Gastrocnemius medialis (tissue), 4 donors: Measurements from ENCODE around the gene CLSTN2. TPM values are rescaled to one million over a fixed set of nuclear protein-coding genes. Genes with fewer than 3 reads are reported as not detected.

Experiments used
- ATAC-seq, 2 donors: fragments of 150-250 bp; one replicate each; pipeline ENCODE4 v1.9.1; 2016
- DNase-seq, 2 donors: peaks; one replicate each; pipeline ENCODE4 v3.0.0-alpha.2; 2019
- H3K27ac ChIP-seq, 4 donors: fragments of 200-600 bp; sonication (generic); 1 replicate in 1 of 4; 2 replicates in 3 of 4; pipeline ENCODE4 v1.5.1; 2016 to 2018; ENCODE audit warnings: mild to moderate bottlenecking in 2 of 4, moderate library complexity in 1 of 4
- H3K27me3 ChIP-seq, 3 donors: fragments of 200-600 bp; sonication (generic) in 2 of 3; 1 replicate in 1 of 3; 2 replicates in 2 of 3; pipeline versions ENCODE4 v1.5.1 to v1.6.0; 2016 to 2019; ENCODE audit warnings: mild to moderate bottlenecking in 1 of 3, moderate library complexity in 1 of 3
- H3K36me3 ChIP-seq, 2 donors: fragments of 200-600 bp; sonication (generic) in 1 of 2; one replicate each; pipeline ENCODE4 v1.5.1; 2017 to 2018
- H3K4me1 ChIP-seq, 2 donors: fragments of 200-600 bp; sonication (generic) in 1 of 2; one replicate each; pipeline ENCODE4 v1.5.1; 2016 to 2017; ENCODE audit warnings: mild to moderate bottlenecking in 2 of 2
- H3K4me3 ChIP-seq, 4 donors: fragments of 200-600 bp; sonication (generic) in 3 of 4; 1 replicate in 1 of 4; 2 replicates in 3 of 4; pipeline ENCODE4 v1.5.1; 2016 to 2019; ENCODE audit warnings: mild to moderate bottlenecking in 2 of 4
- H3K9me3 ChIP-seq, 3 donors: fragments of 200-600 bp; sonication (generic) in 2 of 3; 1 replicate in 1 of 3; 2 replicates in 2 of 3; pipeline ENCODE4 v1.5.1; 2016 to 2019
- POLR2A ChIP-seq, 2 donors: fragments of 450-650 bp; IDR thresholded peaks; one replicate each; pipeline ENCODE4 v1.6.1; 2017; ENCODE audit warnings: antibody characterized with exemption in 2 of 2, mild to moderate bottlenecking in 2 of 2, moderate library complexity in 2 of 2
- in situ Hi-C, 4 donors: fragments of 200-750 bp; cut with MboI; loops; one replicate each; pipeline versions ENCODE4 v1.15.0 to v1.8.0; 2017; ENCODE audit warnings: low sequenced_read_pairs in 4 of 4
- intact Hi-C: fragments of 100-400 bp; cut with DNase I; formaldehyde crosslinking; loops from one replicate; pipeline ENCODE4 v1.15.1; 2023; ENCODE audit warnings: low total_unique reads
- total RNA-seq, 4 donors: library from RNA; depleted of rRNA; stranded (reverse); fragments of >200 nt; gene quantifications; one replicate each; pipeline versions ENCODE4 v1.1.0 to v1.2.3, GENCODE V29; 2016
- TF ChIP-seq, protein P1 (sequence below), 5 experiments: fragments of 450-650 bp in 3 of 5; fragments of 200-600 bp in 2 of 5; sonication (generic) in 2 of 5; IDR thresholded peaks in 4 of 5; conservative IDR thresholded peaks in 1 of 5; 1 replicate in 4 of 5; 2 replicates in 1 of 5; pipeline ENCODE4 v1.5.1; 2016 to 2019; ENCODE audit warnings: antibody characterized with exemption in 5 of 5, mild to moderate bottlenecking in 3 of 5, moderate library complexity in 3 of 5

CLSTN2 gene
- 1 to 10 TPM; 1.1 to 4.9 (median 4.0) TPM for total RNA-seq

DNA sequence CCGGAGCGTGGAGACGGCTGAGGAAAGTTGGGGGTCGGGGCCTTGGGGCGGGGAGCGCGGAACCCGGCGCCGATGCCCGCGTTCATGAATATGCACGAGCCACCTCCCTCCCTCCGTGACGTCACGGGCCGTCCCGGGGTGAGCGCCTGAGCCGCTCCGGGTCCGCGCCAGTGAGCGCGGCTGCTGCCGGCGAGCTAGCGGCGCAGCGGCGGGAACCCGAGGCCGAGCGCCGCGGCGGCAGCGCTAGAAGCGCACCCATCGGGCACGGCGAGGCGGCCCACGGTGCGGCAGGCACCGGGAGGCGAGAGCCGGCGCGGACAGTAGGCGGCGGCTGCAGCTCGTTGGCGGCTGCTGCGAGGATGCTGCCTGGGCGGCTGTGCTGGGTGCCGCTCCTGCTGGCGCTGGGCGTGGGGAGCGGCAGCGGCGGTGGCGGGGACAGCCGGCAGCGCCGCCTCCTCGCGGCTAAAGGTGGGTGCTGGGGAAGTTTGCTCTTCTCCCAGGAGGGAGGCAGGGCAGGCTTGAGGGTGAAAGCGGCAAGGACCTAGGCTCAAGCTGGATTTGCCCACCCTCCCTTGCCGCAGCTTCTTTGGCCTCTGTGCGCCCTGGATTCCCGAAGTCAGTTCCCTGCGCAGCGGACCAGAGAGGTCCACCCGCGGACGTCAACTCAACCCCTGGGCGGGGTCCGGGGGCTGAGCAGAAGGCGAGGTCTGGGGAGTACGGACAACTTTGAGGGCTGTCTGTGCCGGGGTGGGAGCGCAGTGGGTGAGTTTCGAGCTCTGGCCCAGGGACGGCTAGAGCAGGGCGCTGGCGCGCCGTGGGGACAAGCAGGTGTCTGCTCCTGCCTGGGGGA is at the start of gene CLSTN2:
Gene CLSTN2 (plus strand): TSS at position 170 of the 850 bp plus-strand sequence.
- Histone ChIP-seq H3K4me3 (peak within 1 kb of the TSS; percentile 57 to 67 (median 60)), H3K36me3 (no peaks in the 10 kb centered on the region), H3K4me1 (no peaks in the 10 kb centered on the region), H3K27ac (peak within 1 kb of the TSS in 1 of 4 donors; percentile 59), H3K9me3 (no peaks in the 10 kb centered on the region), H3K27me3 (peaks cover 0 to 9% (median 0%) of the 10 kb centered on the region in 3 donors)
- in situ Hi-C loops (loop anchor here (10.0 to 25.0 kb wide), 4 partner anchors 510 to 930 kb away; no protein-coding TSS in a partner anchor), intact Hi-C loops (loop anchor here (2.0 to 10.0 kb wide), 4 partner anchors 150 to 927 kb away; no protein-coding TSS in a partner anchor)
- DNase-seq: peak; percentile 19 to 35
- peak; percentile 75 to 76 for ATAC-seq
- TF ChIP-seq, protein P1, sequence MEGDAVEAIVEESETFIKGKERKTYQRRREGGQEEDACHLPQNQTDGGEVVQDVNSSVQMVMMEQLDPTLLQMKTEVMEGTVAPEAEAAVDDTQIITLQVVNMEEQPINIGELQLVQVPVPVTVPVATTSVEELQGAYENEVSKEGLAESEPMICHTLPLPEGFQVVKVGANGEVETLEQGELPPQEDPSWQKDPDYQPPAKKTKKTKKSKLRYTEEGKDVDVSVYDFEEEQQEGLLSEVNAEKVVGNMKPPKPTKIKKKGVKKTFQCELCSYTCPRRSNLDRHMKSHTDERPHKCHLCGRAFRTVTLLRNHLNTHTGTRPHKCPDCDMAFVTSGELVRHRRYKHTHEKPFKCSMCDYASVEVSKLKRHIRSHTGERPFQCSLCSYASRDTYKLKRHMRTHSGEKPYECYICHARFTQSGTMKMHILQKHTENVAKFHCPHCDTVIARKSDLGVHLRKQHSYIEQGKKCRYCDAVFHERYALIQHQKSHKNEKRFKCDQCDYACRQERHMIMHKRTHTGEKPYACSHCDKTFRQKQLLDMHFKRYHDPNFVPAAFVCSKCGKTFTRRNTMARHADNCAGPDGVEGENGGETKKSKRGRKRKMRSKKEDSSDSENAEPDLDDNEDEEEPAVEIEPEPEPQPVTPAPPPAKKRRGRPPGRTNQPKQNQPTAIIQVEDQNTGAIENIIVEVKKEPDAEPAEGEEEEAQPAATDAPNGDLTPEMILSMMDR (IDR thresholded peaks at IDR 0.05 in 4 of 5, conservative IDR thresholded peaks at IDR 0.05 in 1 of 5): no peak
- TF ChIP-seq POLR2A (IDR thresholded peaks at IDR 0.05): peak; percentile 46 to 73

DNA sequence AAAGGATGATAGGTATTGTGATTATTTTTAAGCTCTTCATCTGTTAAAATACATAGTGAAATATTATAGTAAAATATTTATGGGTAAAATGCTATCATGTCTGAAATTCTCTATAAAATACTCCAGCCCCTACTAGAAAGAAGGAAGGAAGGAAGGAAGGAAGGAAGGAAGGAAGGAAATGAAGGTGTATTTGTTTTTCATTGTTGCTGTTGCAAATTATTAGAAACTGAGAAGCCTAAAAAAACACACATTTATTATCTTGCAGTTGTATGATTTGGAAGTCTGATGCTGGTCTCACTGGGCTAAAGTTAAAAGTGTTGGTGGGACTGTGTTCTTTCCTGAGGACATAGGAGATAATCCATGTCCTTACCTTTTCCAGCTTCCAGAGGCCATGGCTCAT is 47.6 kb upstream of the CLSTN2 start:
- Histone ChIP-seq H3K9me3 (no peaks in the 10 kb centered on the region), H3K36me3 (no peaks in the 10 kb centered on the region), H3K4me1 (no peaks in the 10 kb centered on the region), H3K27me3 (no peaks in the 10 kb centered on the region), H3K27ac (no peak overlapping the region), H3K4me3 (no peak overlapping the region)
- ATAC-seq: no peak
- no peak for DNase-seq
- intact Hi-C loops (no loop called here), in situ Hi-C loops (no loop called here)
- TF ChIP-seq POLR2A (IDR thresholded peaks at IDR 0.05): no peak
- TF ChIP-seq, protein P1 (IDR thresholded peaks at IDR 0.05 in 4 of 5, conservative IDR thresholded peaks at IDR 0.05 in 1 of 5): no peak

DNA sequence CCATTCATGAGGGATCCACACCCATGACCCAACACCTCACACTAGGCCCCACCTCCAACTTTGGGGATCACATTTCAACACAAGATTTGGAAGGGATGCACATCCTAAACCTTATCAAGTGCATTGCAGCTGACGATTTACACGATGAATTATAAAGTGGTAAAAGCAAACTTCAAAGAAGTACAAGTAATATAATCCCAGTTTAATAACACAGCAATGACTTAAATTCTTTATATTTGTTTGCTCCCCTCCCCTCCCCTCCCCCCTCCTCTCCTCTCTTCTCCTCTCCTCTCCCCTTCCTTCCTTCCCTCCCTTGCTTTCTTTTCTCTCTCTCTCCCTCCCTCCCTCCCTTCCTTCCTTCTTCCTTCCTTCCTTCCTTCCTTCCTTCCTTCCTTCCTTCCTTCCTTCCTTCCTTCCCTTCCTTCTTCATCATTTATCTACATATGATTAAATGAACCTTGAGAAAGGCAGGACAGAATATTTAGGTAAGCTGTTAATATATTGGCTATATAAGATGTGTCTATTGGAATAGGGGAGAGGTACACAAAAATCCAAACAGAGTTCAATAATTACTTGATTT is 46.3 kb upstream of the CLSTN2 start:
- H3K9me3 ChIP-seq: no peaks in the 10 kb centered on the region
- in situ Hi-C loops: no loop called here
- no peak for TF ChIP-seq POLR2A (IDR thresholded peaks at IDR 0.05)
- ATAC-seq (no peak), DNase-seq (no peak)
- H3K27me3 ChIP-seq: no peaks in the 10 kb centered on the region
- H3K4me3 ChIP-seq: no peak overlapping the region
- no peak overlapping the region for H3K27ac ChIP-seq
- H3K36me3 ChIP-seq: no peaks in the 10 kb centered on the region
- intact Hi-C loops: no loop called here
- H3K4me1 ChIP-seq: no peaks in the 10 kb centered on the region

DNA sequence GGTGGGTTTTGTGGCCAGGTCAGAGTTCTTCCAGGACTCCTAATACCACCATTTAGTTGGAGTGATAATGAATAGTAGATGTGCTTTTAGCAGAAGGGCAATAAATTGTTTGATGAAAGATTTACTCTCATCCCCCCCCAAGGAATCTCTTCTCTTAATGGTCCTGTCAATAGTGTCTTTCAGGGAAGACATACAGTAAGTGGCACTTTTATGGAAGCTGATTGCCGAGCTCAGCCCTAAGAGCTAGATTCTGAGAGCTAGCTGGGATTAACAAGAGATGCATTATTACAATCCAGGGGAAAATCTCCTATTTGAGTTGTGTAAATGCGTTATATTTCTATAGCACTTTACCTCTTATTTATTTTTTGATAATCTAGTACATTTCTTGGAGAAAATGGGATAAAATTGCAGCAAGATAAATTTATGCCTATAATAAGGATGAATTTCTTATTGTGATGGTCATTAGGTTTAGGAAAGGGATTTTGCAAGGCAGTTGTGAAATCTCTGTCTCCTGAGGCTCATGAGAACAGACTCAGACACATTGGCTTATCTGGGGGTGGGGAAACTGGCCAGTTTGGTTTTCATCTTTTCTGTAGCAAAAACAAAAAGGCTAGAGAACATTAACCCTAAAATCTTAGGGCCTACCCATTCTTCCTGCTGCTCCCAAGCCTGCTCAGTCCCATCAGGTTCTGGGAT is 41.6 kb upstream of the CLSTN2 start:
- Histone ChIP-seq H3K27me3 (no peaks in the 10 kb centered on the region), H3K36me3 (no peaks in the 10 kb centered on the region), H3K9me3 (no peaks in the 10 kb centered on the region), H3K4me3 (no peak overlapping the region), H3K4me1 (peaks cover 0 to 3% of the 10 kb centered on the region in 2 donors), H3K27ac (peak overlapping the region; percentile 32 to 58 (median 54))
- ATAC-seq (peak; percentile 76 to 82), DNase-seq (peak in 1 of 2 donors; percentile 26)
- intact Hi-C loops (no loop called here), in situ Hi-C loops (no loop called here)
- TF ChIP-seq POLR2A (IDR thresholded peaks at IDR 0.05): no peak
- TF ChIP-seq, protein P1 (IDR thresholded peaks at IDR 0.05 in 4 of 5, conservative IDR thresholded peaks at IDR 0.05 in 1 of 5): no peak
